ENCODE measurements around the gene MTA1.

GRCh38 chr14:105480807-105481801, 61.5 kb downstream of the MTA1 start:
- TF ChIP-seq SUZ12 (IDR thresholded peaks at IDR 0.05; ENCODE audit: extremely low read depth, insufficient read depth, insufficient read length) (no peak), ZNF274 (IDR thresholded peaks at IDR 0.05; ENCODE audit: low read depth, low read length) (no peak)
